T-helper 2 cell treated with Interferon-gamma antibody and Interleukin-4, amounts not matched to agents 5 μg/mL and 100 μg/mL, for 36 hours (primary cell): ENCODE data around the gene CCNL1.
"Not testable (repeated sequence)": the region's sequence is repeated elsewhere in the genome, so short reads cannot be mapped to it uniquely, and the experiment has no call there.

ENCODE experiments used
- DNase-seq: peaks from one replicate; pipeline ENCODE4 v3.0.0; 2021; ENCODE audit warnings: low spot score
- H3K27ac Mint-ChIP-seq: one replicate; pipeline ENCODE4 v1.8.0; 2021; ENCODE audit warnings: mild to moderate bottlenecking, mixed read lengths
- H3K27me3 Mint-ChIP-seq: one replicate; pipeline ENCODE4 v1.8.0; 2021; ENCODE audit warnings: low read depth, mixed read lengths
- H3K36me3 Mint-ChIP-seq: one replicate; pipeline ENCODE4 v1.8.0; 2021; ENCODE audit warnings: low read depth, mixed read lengths
- H3K4me1 Mint-ChIP-seq: one replicate; pipeline ENCODE4 v1.8.0; 2021; ENCODE audit warnings: low read depth, mixed read lengths
- H3K4me3 Mint-ChIP-seq: one replicate; pipeline ENCODE4 v1.8.0; 2022; ENCODE audit warnings: mild to moderate bottlenecking, moderate library complexity, mixed read lengths
- H3K9me3 Mint-ChIP-seq: one replicate; pipeline ENCODE4 v1.8.0; 2021; ENCODE audit warnings: mixed read lengths

The CCNL1 gene

GRCh38 chr3:157104521-157104920, 55.4 kb downstream of the CCNL1 start:
- no peak for DNase-seq
- peak overlapping the region; percentile 21 for H3K27ac Mint-ChIP-seq
- no peaks in the 10 kb centered on the region for H3K27me3 Mint-ChIP-seq
- H3K9me3 Mint-ChIP-seq, result no peaks in the 10 kb centered on the region
- H3K4me1 Mint-ChIP-seq, result peaks cover 36% of the 10 kb centered on the region
- H3K36me3 Mint-ChIP-seq, result no peaks in the 10 kb centered on the region
- H3K4me3 Mint-ChIP-seq, result no peak overlapping the region

GRCh38 chr3:157103860-157104259, 56.1 kb downstream of the CCNL1 start:
- no peaks in the 10 kb centered on the region for H3K27me3 Mint-ChIP-seq
- peaks cover 43% of the 10 kb centered on the region for H3K4me1 Mint-ChIP-seq
- no peaks in the 10 kb centered on the region for H3K36me3 Mint-ChIP-seq
- peak overlapping the region; percentile 42 for H3K4me3 Mint-ChIP-seq
- H3K9me3 Mint-ChIP-seq, result no peaks in the 10 kb centered on the region
- DNase-seq, result no peak
- peak overlapping the region; percentile 71 for H3K27ac Mint-ChIP-seq

DNA sequence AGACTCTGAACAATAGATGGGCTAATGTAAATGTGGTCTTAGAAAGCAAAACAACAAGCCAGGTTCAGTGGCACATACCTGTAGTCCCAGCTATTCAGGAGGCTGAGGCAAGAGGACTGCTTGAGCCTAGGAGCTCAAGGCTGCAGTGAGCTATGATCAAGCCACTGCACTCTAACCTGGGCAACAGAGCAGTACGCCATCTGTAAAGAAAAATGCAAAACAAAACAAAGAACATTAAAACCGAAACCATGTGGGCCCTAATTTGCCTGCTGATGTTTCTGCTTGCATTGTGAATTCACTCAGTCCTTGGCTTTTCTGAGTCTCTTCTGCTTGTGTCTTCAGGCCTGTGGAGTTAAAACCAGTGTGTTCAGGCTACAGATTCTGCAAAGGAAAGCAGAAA, 56.7 kb downstream of the CCNL1 start:
- Mint-ChIP-seq H3K36me3 (no peaks in the 10 kb centered on the region), H3K27me3 (no peaks in the 10 kb centered on the region), H3K4me3 (peak overlapping the region; percentile 42), H3K4me1 (peaks cover 49% of the 10 kb centered on the region), H3K9me3 (no peaks in the 10 kb centered on the region), H3K27ac (peak overlapping the region; percentile 71)
- DNase-seq, result no peak

DNA sequence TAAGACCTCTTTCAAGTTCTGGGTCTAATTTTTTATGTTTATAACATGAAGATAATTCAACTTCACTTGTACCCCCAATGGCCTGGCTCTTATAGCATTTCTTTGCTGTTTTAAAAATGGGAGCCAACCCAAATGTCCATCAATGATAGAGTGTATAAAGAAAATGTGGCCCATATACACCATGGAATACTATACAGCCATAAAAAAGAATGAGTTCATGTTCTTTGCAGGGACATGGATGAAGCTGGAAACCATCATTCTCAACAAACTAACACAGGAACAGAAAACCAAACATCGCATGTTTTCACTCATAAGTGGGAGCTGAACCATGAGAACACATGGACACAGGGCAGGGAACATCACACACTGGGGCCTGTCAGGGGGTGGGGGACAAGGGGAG, 57.4 kb downstream of the CCNL1 start:
- H3K9me3 Mint-ChIP-seq, H3K27me3 Mint-ChIP-seq, DNase-seq, H3K36me3 Mint-ChIP-seq, H3K4me3 Mint-ChIP-seq, H3K27ac Mint-ChIP-seq: not testable (repeated sequence)
- peaks cover 53% of the 10 kb centered on the region for H3K4me1 Mint-ChIP-seq

DNA sequence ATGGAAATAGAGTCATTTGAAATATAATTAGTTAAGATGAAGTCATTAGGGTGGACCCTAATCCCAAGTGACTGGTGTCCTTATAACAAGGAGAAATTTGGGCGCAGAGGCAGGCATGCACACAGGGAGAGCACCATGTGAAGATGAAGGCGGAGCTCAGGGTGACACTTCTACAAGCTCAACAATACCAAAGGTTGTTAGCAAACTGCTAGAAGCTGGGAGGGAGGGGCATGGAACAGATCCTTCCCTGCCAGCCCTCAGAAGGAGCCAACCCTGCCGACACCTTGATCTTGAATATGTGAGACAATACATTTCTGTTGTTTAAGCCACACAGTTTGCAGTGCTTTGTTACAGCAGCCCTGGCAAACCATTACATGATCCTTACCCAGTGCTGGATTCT, 57.8 kb downstream of the CCNL1 start:
- DNase-seq, result no peak
- no peak overlapping the region for H3K4me3 Mint-ChIP-seq
- peaks cover 53% of the 10 kb centered on the region for H3K4me1 Mint-ChIP-seq
- no peaks in the 10 kb centered on the region for H3K9me3 Mint-ChIP-seq
- H3K36me3 Mint-ChIP-seq, result no peaks in the 10 kb centered on the region
- H3K27me3 Mint-ChIP-seq, result no peaks in the 10 kb centered on the region
- no peak overlapping the region for H3K27ac Mint-ChIP-seq

GRCh38 chr3:157101486-157101885, 58.5 kb downstream of the CCNL1 start:
- no peak for DNase-seq
- Mint-ChIP-seq H3K4me3 (no peak overlapping the region), H3K27me3 (no peaks in the 10 kb centered on the region), H3K4me1 (peaks cover 50% of the 10 kb centered on the region), H3K9me3 (no peaks in the 10 kb centered on the region), H3K27ac (no peak overlapping the region), H3K36me3 (no peaks in the 10 kb centered on the region)

DNA sequence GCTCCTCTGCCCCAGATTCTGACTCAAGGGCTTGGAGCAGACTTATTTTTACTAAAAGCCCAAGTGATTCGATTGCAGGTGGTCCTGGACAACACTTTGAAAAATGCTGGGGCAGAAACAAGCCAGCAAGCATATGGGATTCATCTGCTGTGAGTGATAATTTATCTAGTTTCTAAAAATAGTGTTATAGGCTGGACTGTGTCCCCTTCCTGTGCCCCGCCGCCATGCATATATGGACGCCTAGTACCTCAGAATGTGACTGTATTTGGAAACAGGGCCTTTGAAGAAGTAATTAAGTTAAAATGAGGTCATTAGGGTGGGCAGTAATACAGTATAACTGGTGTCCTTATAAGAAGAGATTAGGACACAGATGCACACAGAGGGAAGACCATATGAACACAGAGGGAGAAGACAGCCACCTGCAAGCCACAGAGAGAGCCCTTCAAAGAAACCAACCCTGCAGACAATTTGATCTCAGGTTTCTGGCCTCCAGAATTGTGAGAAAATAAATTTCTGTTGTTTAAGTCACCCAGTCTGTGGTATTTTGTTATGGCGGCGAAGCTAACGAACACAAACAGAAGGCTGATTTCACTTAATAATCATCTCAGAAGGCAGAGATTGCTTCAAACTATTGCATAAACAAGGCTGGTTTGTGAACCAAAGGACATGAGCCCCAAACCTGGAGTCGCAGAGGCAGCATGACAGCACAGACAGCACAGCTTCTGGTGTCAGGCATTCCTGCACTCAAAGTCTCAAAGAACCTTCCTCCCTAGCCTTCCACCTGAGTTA, 59.1 kb downstream of the CCNL1 start:
- no peak overlapping the region for H3K4me3 Mint-ChIP-seq
- no peaks in the 10 kb centered on the region for H3K36me3 Mint-ChIP-seq
- H3K27me3 Mint-ChIP-seq, result no peaks in the 10 kb centered on the region
- peak overlapping the region; percentile 7 for H3K27ac Mint-ChIP-seq
- peaks cover 50% of the 10 kb centered on the region for H3K4me1 Mint-ChIP-seq
- no peaks in the 10 kb centered on the region for H3K9me3 Mint-ChIP-seq
- no peak for DNase-seq

DNA sequence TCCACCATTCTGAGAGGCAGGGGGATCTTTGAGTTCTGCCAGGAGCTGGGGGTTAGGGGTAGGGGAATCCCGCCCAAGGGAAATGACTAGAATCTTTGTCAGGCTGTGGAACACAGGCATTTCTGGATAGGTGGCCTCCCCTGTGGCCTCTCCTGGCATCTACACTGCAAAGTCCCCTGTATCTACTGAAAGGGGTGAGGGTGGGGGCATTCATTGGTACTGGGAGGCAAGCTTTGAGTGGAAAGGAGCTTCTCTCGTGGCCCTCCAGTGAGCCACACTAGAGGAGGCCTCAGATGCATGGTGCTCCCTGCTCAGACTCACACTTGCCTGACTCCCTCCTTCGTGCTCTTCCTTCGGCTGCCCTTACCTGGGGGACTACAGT, 59.9 kb downstream of the CCNL1 start:
- no peak overlapping the region for H3K27ac Mint-ChIP-seq
- no peak for DNase-seq

DNA sequence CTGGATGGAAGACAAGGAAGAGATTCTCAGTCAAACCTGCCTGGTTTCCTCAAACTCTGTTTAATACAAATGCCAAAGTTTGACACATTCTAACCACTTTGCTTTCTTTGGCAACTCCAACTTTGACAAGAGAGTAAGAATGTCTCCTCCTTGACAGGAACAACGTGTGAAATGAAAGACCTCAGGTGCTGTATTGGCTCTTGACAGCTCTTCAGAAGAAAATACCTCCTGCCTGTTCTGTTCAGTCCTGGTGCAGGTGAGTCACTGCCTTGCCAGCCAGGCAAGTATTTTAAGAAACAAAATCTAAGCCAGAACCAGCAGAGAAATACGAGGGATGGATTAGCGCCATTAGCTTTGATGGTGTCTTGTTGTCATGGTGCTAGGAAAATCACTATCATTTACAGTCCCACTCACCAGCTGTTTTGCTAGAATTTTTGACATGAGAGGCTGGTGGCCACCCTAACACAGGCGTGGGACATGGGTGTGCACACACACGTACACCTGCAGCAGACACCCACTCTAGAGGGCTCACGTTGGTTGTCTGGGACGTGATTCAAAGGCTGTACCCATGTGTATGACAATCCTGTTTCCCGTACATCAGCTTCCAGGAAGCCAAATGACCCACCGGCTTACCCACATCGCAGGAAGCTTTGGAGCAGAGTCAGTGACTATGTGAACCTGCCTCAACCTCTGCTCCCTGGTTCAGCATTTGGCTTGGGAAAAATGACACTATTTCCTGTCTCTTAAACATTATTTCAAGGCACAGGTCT, 60.4 kb downstream of the CCNL1 start:
- Mint-ChIP-seq H3K4me1 (peaks cover 38% of the 10 kb centered on the region), H3K4me3 (no peak overlapping the region), H3K27me3 (no peaks in the 10 kb centered on the region), H3K36me3 (no peaks in the 10 kb centered on the region), H3K9me3 (no peaks in the 10 kb centered on the region), H3K27ac (no peak overlapping the region)
- no peak for DNase-seq

More for the DNA sequence above, 59.9 kb downstream of the CCNL1 start:
- no peaks in the 10 kb centered on the region for H3K27me3 Mint-ChIP-seq
- no peaks in the 10 kb centered on the region for H3K9me3 Mint-ChIP-seq
- H3K4me3 Mint-ChIP-seq, result no peak overlapping the region
- peaks cover 44% of the 10 kb centered on the region for H3K4me1 Mint-ChIP-seq
- no peaks in the 10 kb centered on the region for H3K36me3 Mint-ChIP-seq

- H3K27ac Mint-ChIP-seq, result no peak overlapping the region
- no peak for DNase-seq
- H3K9me3 Mint-ChIP-seq, result no peaks in the 10 kb centered on the region
- H3K36me3 Mint-ChIP-seq, result no peaks in the 10 kb centered on the region
- no peak overlapping the region for H3K4me3 Mint-ChIP-seq
- peaks cover 32% of the 10 kb centered on the region for H3K4me1 Mint-ChIP-seq
- H3K27me3 Mint-ChIP-seq, result no peaks in the 10 kb centered on the region
These were observed 61.1 kb downstream of the CCNL1 start for GRCh38 chr3:157098823-157099185.

DNA sequence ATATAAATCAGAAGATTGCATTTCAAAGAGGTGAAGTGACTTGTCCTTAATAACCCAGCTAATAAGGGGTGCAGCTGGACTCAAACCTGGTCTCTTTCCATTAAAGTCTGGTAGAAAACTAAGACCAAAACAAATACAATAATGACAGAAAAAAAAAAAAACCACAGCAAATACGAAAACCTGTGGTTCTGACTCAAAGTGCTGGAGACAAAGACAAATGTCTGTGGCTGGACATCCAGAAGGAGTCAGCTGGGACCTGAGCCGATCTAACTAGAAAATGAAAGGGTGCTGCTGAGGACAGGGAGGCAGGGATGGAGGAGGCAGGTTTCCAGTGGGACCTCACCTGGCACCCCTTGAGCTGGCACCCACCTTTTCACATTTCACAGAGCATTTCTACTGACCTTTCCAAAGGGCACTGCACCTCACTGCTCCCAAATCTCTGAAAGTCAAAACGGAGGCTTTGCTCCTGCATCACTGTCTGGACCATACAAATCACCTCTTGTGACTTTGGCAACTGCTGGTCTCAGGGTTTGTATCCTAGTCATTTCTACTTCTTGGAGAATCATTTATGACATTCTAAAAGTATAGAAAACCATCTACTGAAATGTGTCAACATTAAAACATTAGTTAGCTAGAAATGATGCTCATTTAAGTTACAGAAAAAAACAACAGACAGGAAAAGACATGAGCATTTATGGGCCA, 61.7 kb downstream of the CCNL1 start:
- no peak overlapping the region for H3K27ac Mint-ChIP-seq
- peaks cover 31% of the 10 kb centered on the region for H3K4me1 Mint-ChIP-seq
- H3K36me3 Mint-ChIP-seq, result no peaks in the 10 kb centered on the region
- no peaks in the 10 kb centered on the region for H3K27me3 Mint-ChIP-seq
- DNase-seq, result no peak
- H3K4me3 Mint-ChIP-seq, result no peak overlapping the region
- no peaks in the 10 kb centered on the region for H3K9me3 Mint-ChIP-seq
